Measurements from ENCODE around the gene ZCRB1. TPM values are rescaled to one million over a fixed set of nuclear protein-coding genes. Genes with fewer than 3 reads are reported as not detected.

ZCRB1 gene
- total RNA-seq, 1 experiment from 2014 or later: 12.7 TPM

GRCh38 chr12:42281278-42281677 is 44.6 kb downstream of the ZCRB1 start:
- DNase-seq (ENCODE audit: low spot score): no peak

- no peak for DNase-seq (ENCODE audit: low spot score)
Observed at GRCh38 chr12:42278128-42278510, 47.8 kb downstream of the ZCRB1 start.

DNA sequence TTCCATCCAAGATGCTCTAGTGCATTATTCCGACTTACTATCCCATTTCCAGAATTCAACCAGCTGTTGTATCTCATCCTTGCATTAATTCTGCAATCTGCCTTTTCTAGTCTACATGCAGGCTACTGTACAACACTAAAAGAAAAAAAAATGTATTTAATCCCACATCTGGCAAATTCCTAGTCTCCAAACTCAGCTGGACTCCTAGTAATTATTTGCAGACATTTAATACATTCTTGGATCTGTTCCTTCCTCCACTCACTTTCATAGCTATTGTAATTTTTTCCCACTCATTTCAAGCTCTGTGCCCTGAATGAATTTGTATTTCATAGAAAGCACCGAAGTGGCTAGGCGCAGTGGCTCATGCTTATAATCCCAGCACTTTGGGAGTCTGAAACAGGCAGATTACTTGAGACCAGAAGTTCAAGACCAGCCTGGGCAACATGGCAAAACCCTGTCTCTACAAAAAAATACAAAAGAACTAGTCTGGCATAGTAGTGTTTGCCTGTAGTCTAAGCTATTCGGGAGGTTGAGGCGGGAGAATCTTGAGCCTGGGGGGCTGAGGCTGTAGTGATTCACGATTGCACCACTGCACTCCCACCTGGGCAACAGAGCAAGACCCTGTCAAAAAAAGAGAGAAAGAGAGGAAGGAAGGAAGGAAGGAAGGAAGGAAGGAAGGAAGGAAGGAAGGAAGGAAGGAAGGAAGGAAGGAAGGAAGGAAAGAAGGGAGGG is 48.3 kb downstream of the ZCRB1 start:
- DNase-seq (ENCODE audit: low spot score): no peak

- DNase-seq (ENCODE audit: low spot score): no peak
Observed at GRCh38 chr12:42275499-42275898, 50.4 kb downstream of the ZCRB1 start.

DNA sequence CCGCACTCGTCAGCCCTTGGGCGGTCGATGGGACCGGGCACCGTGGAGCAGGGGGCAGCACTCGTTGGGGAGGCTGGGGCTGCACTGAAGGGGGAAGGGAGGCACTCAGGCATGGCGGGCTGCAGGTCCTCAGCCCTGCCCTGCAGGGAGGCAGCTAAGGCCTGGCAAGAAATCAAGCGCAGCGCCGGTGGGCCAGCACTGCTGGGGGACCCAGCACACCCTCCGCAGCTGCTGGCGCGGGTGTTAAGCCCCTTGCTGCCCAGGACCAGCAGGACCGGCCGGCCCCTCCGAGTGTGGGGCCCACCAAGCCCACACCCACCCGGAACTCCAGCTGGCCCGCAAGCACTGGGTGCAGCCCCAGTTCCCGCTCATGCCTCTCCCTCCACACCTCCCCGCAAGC is 52.2 kb downstream of the ZCRB1 start:
- no peak for DNase-seq (ENCODE audit: low spot score)

DNA sequence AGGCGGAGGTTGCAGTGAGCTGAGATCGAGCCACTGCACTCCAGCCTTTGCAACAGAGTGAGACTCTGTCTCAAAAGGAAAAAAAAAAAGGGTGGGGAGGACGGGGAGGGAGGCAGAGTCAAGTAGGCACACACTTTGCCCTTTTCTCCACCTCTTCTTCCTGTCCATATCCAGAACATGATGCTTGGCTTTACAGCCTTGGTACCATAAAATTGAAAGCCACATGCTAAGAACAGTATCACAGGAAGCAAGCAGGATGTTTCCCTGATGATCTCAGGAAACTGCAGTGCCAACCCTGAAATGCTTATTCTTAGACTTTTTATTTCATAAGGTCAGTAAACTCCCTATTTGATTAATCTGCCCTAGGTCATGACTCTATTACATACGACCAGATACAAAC is 55.3 kb downstream of the ZCRB1 start:
- no peak for DNase-seq (ENCODE audit: low spot score)

DNA sequence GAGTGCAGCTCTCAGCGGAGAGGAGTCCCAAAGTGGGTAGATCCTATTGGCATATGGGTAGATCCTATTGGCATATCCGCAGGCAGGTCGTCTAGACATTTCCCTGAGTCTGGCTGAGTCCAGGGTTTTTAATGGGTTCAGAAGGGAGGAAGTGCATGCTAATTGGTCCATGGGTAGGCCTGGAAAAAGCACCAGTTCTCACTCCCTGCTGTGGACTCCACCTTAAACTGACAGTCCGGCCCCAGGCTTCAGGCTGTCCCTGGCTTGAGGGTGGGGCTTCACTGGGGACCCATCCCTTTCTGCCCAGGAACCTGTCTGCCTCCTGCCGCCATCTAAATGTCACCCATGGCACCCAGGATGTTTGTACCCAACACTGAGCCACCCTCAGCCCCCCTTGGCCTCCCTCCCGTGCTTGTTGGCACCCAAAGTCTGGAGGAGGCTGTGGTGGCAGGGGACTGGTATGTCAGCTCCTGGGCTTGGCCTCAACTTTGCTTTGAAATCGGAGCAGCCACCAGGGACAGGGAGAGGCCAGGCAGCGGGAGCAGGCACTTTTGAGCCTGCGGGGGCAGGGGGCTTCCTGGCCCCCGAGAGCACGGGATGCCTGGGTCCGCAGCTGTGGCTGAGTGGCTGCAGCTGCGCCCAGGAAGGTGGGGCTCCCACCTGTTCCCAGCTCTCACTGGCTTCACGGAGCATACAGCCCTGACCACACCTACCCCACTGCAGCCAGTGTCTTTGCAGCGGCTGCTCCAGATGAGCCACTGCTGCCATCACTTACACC is 58.3 kb downstream of the ZCRB1 start:
- DNase-seq (ENCODE audit: low spot score): no peak

DNA sequence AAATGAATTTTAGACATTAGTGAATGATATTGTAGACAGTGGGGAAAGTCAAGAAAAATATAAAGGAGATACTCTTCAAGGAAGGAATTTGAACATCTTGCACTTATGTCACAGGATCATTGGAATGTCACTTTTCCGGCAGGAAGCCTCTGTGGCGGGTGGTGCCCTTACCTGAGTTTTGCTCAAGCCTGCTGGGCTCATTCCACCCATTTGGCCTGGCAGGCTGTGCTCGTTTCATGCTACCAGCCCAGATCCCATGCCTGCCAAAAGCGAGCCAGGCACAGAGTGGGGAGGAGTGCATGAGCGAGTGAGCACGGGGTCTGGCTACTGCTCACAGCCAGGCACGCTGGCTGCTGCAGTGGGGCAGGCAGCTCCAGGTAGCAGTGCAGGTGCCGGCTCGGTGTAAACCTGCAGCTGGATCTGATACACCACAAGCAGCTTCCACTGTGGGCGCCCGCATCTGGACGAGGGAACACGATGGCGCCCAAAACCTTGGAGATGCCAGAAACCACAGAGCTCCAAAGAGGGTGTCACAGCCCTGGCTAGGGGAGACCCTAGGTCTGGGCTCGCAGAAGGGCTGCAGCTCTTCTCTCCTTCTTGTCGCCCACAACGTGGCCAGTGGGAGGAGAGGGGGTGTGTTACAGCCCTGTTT is 59.2 kb downstream of the ZCRB1 start:
- DNase-seq (ENCODE audit: low spot score): no peak

DNA sequence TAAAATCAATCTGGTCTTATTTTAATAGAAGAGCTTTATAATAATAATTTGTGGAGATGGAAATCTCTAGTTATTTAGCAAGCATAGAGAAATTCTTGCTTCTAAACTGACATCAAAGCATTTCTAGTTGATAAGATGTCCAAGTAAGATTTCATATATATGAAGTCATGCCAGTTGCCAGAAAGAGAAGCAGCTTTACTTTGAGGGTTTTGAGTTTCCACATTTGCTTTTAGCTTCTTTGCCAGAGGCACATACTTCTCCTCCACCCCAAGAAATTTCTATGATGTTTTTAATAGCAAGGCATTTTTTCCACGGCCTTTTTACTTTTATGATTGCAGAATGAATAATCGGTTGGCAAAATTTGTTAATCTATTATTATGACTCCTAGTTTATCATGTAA is 63.6 kb downstream of the ZCRB1 start:
- DNase-seq (ENCODE audit: low spot score): no peak

Small RNA genes lying within 50 kb of the gene (small RNA-seq; reads per million reads assigned to genes)
- not detected for gene MIR7851
- gene RF00090: not detected

Other genes with a start within 250 kb of the ZCRB1 start
- gene GXYLT1, start 181.2 kb downstream of the ZCRB1 start, total RNA-seq (2014; rRNA removed; shearing (Covaris generic)): 4.6 and 6.3 TPM in 2 replicates
- gene YAF2, start 87.8 kb downstream of the ZCRB1 start, total RNA-seq (2014; rRNA removed; shearing (Covaris generic)): 6.8 and 11.1 TPM in 2 replicates
- 45.1 and 47.3 TPM in 2 replicates for gene PPHLN1, start 73 bp upstream of the ZCRB1 start, total RNA-seq (2014; rRNA removed; shearing (Covaris generic))

Measured in HT-29 (cell line).